Loucy (cell line): ENCODE results near the gene LRRC63.
A peak's percentile ranks its signal among the peaks of the same experiment; 100 is the strongest.

Experiments used
- H2AFZ ChIP-seq: fragments of 200-600 bp; sonication (generic); 2 replicates; pipeline ENCODE4 v1.6.0; 2016; ENCODE audit warnings: antibody characterized with exemption, mild to moderate bottlenecking, low read length, moderate library complexity
- H3F3A ChIP-seq: fragments of 200-600 bp; 2 replicates; pipeline ENCODE4 v1.6.0; 2016; ENCODE audit warnings: antibody characterized with exemption, low read depth, mild to moderate bottlenecking
- H3K27me3 ChIP-seq: fragments of 200-600 bp; sonication (generic); 2 replicates; pipeline ENCODE4 v1.6.1; 2014; ENCODE audit warnings: low read length, mild to moderate bottlenecking; ENCODE audit not compliant: insufficient read depth, poor library complexity, severe bottlenecking
- H3K36me3 ChIP-seq: fragments of 200-600 bp; sonication (generic); 2 replicates; pipeline ENCODE4 v1.6.1; 2016; ENCODE audit warnings: low read length; ENCODE audit not compliant: insufficient read depth
- H3K4me1 ChIP-seq: fragments of 200-600 bp; sonication (generic); 2 replicates; pipeline ENCODE4 v1.5.1; 2014; ENCODE audit warnings: low read length, mild to moderate bottlenecking; ENCODE audit not compliant: insufficient read depth, poor library complexity, severe bottlenecking
- H3K4me2 ChIP-seq: fragments of 200-600 bp; sonication (generic); 2 replicates; pipeline ENCODE4 v1.6.0; 2014; ENCODE audit warnings: antibody characterized with exemption, low read length, low read depth, mild to moderate bottlenecking; ENCODE audit not compliant: poor library complexity, severe bottlenecking
- H3K4me3 ChIP-seq: fragments of 200-600 bp; sonication (generic); 2 replicates; pipeline ENCODE4 v1.5.1; 2014; ENCODE audit warnings: low read length, mild to moderate bottlenecking, mixed read lengths; ENCODE audit not compliant: poor library complexity, severe bottlenecking
- H3K79me2 ChIP-seq: fragments of 200-600 bp; sonication (generic); 2 replicates; pipeline ENCODE4 v1.6.1; 2014; ENCODE audit warnings: low read length; ENCODE audit not compliant: insufficient read depth
- H3K9ac ChIP-seq: fragments of 200-600 bp; sonication (generic); 2 replicates; pipeline ENCODE4 v1.6.0; 2014; ENCODE audit warnings: mild to moderate bottlenecking, low read depth, low read length, moderate library complexity; ENCODE audit not compliant: poor library complexity, severe bottlenecking
- H3K9me2 ChIP-seq: fragments of 200-600 bp; sonication (generic); replicated peaks from 2 replicates; pipeline ENCODE4 v1.6.1; 2016; ENCODE audit warnings: low read depth, low read length, mixed read lengths
- H3K9me3 ChIP-seq: fragments of 200-600 bp; sonication (generic); 2 replicates; pipeline ENCODE4 v1.6.1; 2014; ENCODE audit warnings: mild to moderate bottlenecking, antibody characterized with exemption, low read length, low read depth; ENCODE audit not compliant: insufficient read depth
- H4K20me1 ChIP-seq: fragments of 200-600 bp; sonication (generic); 2 replicates; pipeline ENCODE4 v1.6.0; 2014; ENCODE audit warnings: antibody characterized with exemption, low read length, mild to moderate bottlenecking; ENCODE audit not compliant: insufficient read depth, poor library complexity, severe bottlenecking
- EZH2phosphoT487 ChIP-seq: fragments of 200-600 bp; IDR thresholded peaks from 2 replicates; pipeline ENCODE4 v1.6.1; 2018; ENCODE audit warnings: antibody characterized with exemption, mild to moderate bottlenecking, moderate library complexity, borderline replicate concordance
- TF ChIP-seq, protein P1 (sequence below): fragments of 200-600 bp; sonication (generic); conservative IDR thresholded peaks from 2 replicates; pipeline ENCODE4 v1.5.1; 2014; ENCODE audit warnings: mild to moderate bottlenecking, antibody characterized with exemption, low read length

Gene LRRC63

DNA sequence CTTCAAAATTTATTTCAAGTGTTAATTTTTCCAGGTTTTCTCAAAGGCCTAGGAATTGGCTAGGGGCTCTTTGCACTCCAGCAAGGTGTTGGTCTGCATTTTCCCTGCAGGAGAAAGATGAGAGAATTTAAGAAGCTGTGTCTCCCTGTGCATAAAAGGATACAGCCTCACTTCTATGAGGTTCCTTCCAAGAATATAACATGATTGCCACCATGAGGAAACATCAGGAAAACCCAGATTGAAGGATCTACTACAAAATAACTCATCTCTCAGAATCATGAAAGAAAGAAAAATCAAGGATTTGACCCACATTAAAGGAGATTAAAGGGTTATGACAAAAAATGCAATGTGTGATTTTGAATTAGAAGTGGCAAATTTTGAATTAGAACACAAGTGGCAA, 105.4 kb downstream of the LRRC63 start:
- Histone ChIP-seq H3K27me3 (no peaks in the 10 kb centered on the region), H3K79me2 (no peaks in the 10 kb centered on the region), H3K4me2 (no peak overlapping the region), H3K9ac (no peak overlapping the region), H3K4me3 (no peak overlapping the region), H4K20me1 (no peaks in the 10 kb centered on the region), H3K9me2 (no peaks in the 10 kb centered on the region), H3K36me3 (no peaks in the 10 kb centered on the region), H3K4me1 (peaks cover 11% of the 10 kb centered on the region), H3K9me3 (no peaks in the 10 kb centered on the region), H2AFZ (no peak overlapping the region), H3F3A (no peaks in the 10 kb centered on the region)
- TF ChIP-seq, protein P1, sequence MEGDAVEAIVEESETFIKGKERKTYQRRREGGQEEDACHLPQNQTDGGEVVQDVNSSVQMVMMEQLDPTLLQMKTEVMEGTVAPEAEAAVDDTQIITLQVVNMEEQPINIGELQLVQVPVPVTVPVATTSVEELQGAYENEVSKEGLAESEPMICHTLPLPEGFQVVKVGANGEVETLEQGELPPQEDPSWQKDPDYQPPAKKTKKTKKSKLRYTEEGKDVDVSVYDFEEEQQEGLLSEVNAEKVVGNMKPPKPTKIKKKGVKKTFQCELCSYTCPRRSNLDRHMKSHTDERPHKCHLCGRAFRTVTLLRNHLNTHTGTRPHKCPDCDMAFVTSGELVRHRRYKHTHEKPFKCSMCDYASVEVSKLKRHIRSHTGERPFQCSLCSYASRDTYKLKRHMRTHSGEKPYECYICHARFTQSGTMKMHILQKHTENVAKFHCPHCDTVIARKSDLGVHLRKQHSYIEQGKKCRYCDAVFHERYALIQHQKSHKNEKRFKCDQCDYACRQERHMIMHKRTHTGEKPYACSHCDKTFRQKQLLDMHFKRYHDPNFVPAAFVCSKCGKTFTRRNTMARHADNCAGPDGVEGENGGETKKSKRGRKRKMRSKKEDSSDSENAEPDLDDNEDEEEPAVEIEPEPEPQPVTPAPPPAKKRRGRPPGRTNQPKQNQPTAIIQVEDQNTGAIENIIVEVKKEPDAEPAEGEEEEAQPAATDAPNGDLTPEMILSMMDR: peak; percentile 35
- TF ChIP-seq EZH2phosphoT487: no peak

DNA sequence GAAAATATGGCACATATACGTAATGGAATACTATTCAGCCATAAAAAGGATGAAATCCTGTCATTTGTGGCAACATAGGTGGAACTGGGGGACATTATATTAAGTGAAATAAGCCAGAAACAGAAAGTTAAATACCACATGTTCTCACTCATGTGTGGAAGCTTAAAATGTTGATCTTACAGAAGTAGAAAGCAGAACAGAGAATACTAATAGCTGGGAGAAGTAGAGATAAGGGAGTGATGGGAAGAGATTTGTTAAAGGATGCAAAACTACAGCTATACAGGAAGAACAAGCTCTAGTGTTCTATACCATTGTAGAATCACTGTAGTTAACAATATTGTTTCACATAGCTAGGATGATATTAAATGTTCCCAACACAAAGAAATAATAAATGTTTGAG, 107.3 kb downstream of the LRRC63 start:
- H3K9ac ChIP-seq: no peak overlapping the region

DNA sequence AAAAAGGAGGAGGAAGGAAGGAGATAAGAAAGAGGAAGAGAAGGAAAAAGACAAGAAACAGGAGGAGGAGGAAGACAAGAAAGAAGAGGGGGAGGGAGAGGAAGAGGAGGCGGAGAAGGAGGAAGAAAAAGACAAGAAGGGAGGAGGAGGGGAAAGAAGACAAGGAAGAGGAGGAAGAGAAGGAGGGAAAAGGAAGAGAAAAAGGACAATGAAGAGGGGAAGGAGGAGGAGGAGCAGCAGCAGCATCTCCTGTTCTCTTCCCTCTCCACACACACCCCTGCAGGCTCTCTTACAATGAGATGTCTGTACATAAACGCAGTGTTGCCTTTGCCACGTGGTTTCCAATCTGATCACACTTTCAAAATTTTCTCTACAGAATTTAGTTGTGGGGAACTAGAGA, 108.7 kb downstream of the LRRC63 start:
- no peaks in the 10 kb centered on the region for H3K9me2 ChIP-seq
- no peaks in the 10 kb centered on the region for H3K79me2 ChIP-seq
- no peak overlapping the region for H3K4me2 ChIP-seq
- H3F3A ChIP-seq: no peaks in the 10 kb centered on the region
- no peak overlapping the region for H3K9ac ChIP-seq
- no peaks in the 10 kb centered on the region for H3K27me3 ChIP-seq
- no peaks in the 10 kb centered on the region for H4K20me1 ChIP-seq
- H2AFZ ChIP-seq: peak overlapping the region; percentile 67
- H3K36me3 ChIP-seq: no peaks in the 10 kb centered on the region
- TF ChIP-seq EZH2phosphoT487: no peak
- TF ChIP-seq, protein P1: no peak
- H3K4me3 ChIP-seq: no peak overlapping the region
- H3K4me1 ChIP-seq: peaks cover 6% of the 10 kb centered on the region
- no peaks in the 10 kb centered on the region for H3K9me3 ChIP-seq

More for the DNA sequence above, 107.3 kb downstream of the LRRC63 start:
- Histone ChIP-seq H3K27me3 (no peaks in the 10 kb centered on the region), H3K36me3 (no peaks in the 10 kb centered on the region), H4K20me1 (no peaks in the 10 kb centered on the region), H3F3A (no peaks in the 10 kb centered on the region), H3K79me2 (no peaks in the 10 kb centered on the region), H3K9me3 (no peaks in the 10 kb centered on the region), H3K4me2 (no peak overlapping the region), H3K4me1 (peaks cover 6% of the 10 kb centered on the region), H2AFZ (no peak overlapping the region), H3K4me3 (no peak overlapping the region), H3K9me2 (no peaks in the 10 kb centered on the region)
- TF ChIP-seq, protein P1: no peak
- no peak for TF ChIP-seq EZH2phosphoT487
